ENCODE results near the gene PRSS2.

The PRSS2 gene

GRCh38 chr7:142800699-142801260, 30.0 kb downstream of the PRSS2 start:
- DNase-seq: no peak

- DNase-seq: no peak
These were observed 31.0 kb downstream of the PRSS2 start for GRCh38 chr7:142801601-142802295.

- no peak for DNase-seq
These were observed 31.5 kb downstream of the PRSS2 start for GRCh38 chr7:142802301-142802700.

- no peak for DNase-seq
These were observed 33.1 kb downstream of the PRSS2 start for GRCh38 chr7:142803901-142804300.

- no peak for DNase-seq
These were observed 34.0 kb downstream of the PRSS2 start for GRCh38 chr7:142804728-142805207.

- DNase-seq: no peak
These were observed 34.7 kb downstream of the PRSS2 start for GRCh38 chr7:142805350-142806021.

GRCh38 chr7:142806022-142806356, 35.2 kb downstream of the PRSS2 start:
- DNase-seq: no peak

GRCh38 chr7:142806957-142807356, 36.2 kb downstream of the PRSS2 start:
- no peak for DNase-seq

GRCh38 chr7:142807855-142808460, 37.2 kb downstream of the PRSS2 start:
- no peak for DNase-seq

GRCh38 chr7:142808461-142808801, 37.7 kb downstream of the PRSS2 start:
- DNase-seq: no peak

GRCh38 chr7:142808802-142809583, 38.2 kb downstream of the PRSS2 start:
- DNase-seq: no peak

- DNase-seq: no peak
These were observed 38.9 kb downstream of the PRSS2 start for GRCh38 chr7:142809671-142810070.

- peak in 4 of 56 donors; percentile 4 to 33 (median 12) for DNase-seq
These were observed 40.5 kb downstream of the PRSS2 start for GRCh38 chr7:142811154-142811737.

GRCh38 chr7:142812437-142813215, 41.9 kb downstream of the PRSS2 start:
- no peak for DNase-seq

- DNase-seq: no peak
These were observed 42.5 kb downstream of the PRSS2 start for GRCh38 chr7:142813226-142813625.

- no peak for DNase-seq
These were observed 42.9 kb downstream of the PRSS2 start for GRCh38 chr7:142813699-142814098.

- no peak for DNase-seq
These were observed 43.7 kb downstream of the PRSS2 start for GRCh38 chr7:142814451-142814850.

- peak in 2 of 56 donors; percentile 14 to 34 for DNase-seq
These were observed 44.4 kb downstream of the PRSS2 start for GRCh38 chr7:142815134-142815533.

GRCh38 chr7:142817506-142817905, 46.7 kb downstream of the PRSS2 start:
- no peak for DNase-seq

- no peak for DNase-seq
These were observed 48.8 kb downstream of the PRSS2 start for GRCh38 chr7:142819530-142819929.
